Left ventricle myocardium inferior (tissue), 1 donor: ENCODE data around the gene CRISPLD2. TPM values are rescaled to one million over a fixed set of nuclear protein-coding genes. Genes with fewer than 3 reads are reported as not detected.

ENCODE experiments used
- DNase-seq: peaks from one replicate; pipeline ENCODE4 v3.0.0-alpha.2; 2020
- H3K27ac ChIP-seq: fragments of 200-600 bp; replicated peaks from 2 replicates; pipeline ENCODE4 v1.8.0; 2021
- H3K27me3 ChIP-seq: fragments of 200-600 bp; 2 replicates; pipeline ENCODE4 v1.8.0; 2021; ENCODE audit warnings: low read depth
- H3K36me3 ChIP-seq: fragments of 200-600 bp; 2 replicates; pipeline ENCODE4 v1.8.0; 2021
- H3K4me1 ChIP-seq: fragments of 200-600 bp; 2 replicates; pipeline ENCODE4 v1.8.0; 2021
- H3K4me3 ChIP-seq: fragments of 200-600 bp; 2 replicates; pipeline ENCODE4 v1.8.0; 2021; ENCODE audit warnings: mild to moderate bottlenecking, moderate library complexity
- H3K9me3 ChIP-seq: fragments of 200-600 bp; replicated peaks from 2 replicates; pipeline ENCODE4 v1.8.0; 2021
- CTCF ChIP-seq: fragments of 200-600 bp; IDR thresholded peaks from 2 replicates; pipeline ENCODE4 v1.8.0; 2021; ENCODE audit warnings: antibody characterized with exemption, mild to moderate bottlenecking, borderline replicate concordance
- intact Hi-C: fragments of 100-400 bp; cut with micrococcal nuclease; formaldehyde crosslinking; loops from one replicate; pipeline ENCODE4 v1.11.0; 2022
- total RNA-seq: library from RNA; stranded (reverse); fragmentation: NEBNext Ultra II Directional; extraction: Animal tissue kit (Norgen Biotek cat#: 25700); gene quantifications from one replicate; pipeline ENCODE4 v1.2.1, GENCODE V29; 2021
- donor health status: DM: no; HTN: yes; CAD: no; lungs with severe emphysema.

Gene CRISPLD2
- total RNA-seq, 1 donor from 2014 or later, result 12.8 TPM

GRCh38 chr16:84918006-84918909 lies 98.5 kb downstream of the CRISPLD2 start:
- peaks cover 30% of the 10 kb centered on the region for H3K27me3 ChIP-seq
- no peaks in the 10 kb centered on the region for H3K36me3 ChIP-seq

DNA sequence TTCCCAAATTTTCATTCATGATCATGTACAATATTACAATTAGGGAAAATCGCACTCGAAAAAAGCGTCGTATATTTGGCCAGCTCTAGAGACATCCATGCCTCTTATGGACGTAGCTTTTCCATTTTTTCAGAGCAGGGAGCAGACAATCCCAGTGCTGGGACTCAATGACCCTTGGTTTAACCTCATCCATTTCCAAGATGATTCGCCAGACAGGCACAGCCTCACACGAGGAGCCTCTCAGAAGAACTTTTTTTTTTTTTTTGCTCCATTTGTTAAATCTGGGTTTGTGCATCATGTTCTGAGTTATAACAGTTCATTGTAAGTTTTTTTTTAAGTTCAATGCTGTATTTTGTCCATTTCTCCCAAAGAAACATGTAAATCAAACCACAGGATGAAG lies 99.5 kb downstream of the CRISPLD2 start:
- DNase-seq, result no peak
- peaks cover 46% of the 10 kb centered on the region for H3K4me1 ChIP-seq

More at GRCh38 chr16:84918006-84918909, 98.5 kb downstream of the CRISPLD2 start:
- no peaks in the 10 kb centered on the region for H3K9me3 ChIP-seq
- intact Hi-C loops, result no loop called here
- peaks cover 46% of the 10 kb centered on the region for H3K4me1 ChIP-seq
- TF ChIP-seq CTCF, result no peak
- H3K27ac ChIP-seq, result peak overlapping the region; percentile 58
- no peak for DNase-seq
- no peak overlapping the region for H3K4me3 ChIP-seq

GRCh38 chr16:84919708-84920107 lies 99.9 kb downstream of the CRISPLD2 start:
- intact Hi-C loops, result no loop called here

More for the DNA sequence above, 99.5 kb downstream of the CRISPLD2 start:
- Histone ChIP-seq H3K27me3 (peaks cover 27% of the 10 kb centered on the region), H3K36me3 (no peaks in the 10 kb centered on the region), H3K9me3 (no peaks in the 10 kb centered on the region), H3K27ac (peak overlapping the region; percentile 33), H3K4me3 (no peak overlapping the region)
- intact Hi-C loops, result no loop called here
- no peak for TF ChIP-seq CTCF

DNA sequence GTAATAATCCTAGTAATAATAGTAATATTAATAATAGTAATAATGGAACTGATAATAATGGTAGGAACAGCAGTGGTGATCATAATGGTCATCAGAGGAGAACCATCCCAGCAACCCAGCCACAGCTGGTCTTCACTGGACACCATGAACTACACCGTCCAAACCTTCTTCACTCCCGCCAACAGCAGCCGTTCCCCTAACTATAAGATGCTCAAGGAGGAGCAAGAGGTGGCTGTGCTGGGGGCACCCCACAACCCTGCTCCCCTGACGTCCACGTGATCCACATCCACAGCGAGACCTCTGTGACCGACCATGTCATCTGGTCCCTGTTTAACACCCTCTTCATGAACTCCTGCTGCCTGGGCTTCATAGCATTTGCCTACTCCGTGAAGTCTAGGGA lies 100.5 kb downstream of the CRISPLD2 start:
- no peaks in the 10 kb centered on the region for H3K36me3 ChIP-seq
- H3K4me1 ChIP-seq, result peaks cover 51% of the 10 kb centered on the region
- peaks cover 17% of the 10 kb centered on the region for H3K27me3 ChIP-seq
- no peak for DNase-seq
- no peak overlapping the region for H3K4me3 ChIP-seq
- no peaks in the 10 kb centered on the region for H3K9me3 ChIP-seq
- no peak for TF ChIP-seq CTCF
- intact Hi-C loops, result no loop called here
- no peak overlapping the region for H3K27ac ChIP-seq

More at GRCh38 chr16:84919708-84920107, 99.9 kb downstream of the CRISPLD2 start:
- Histone ChIP-seq H3K4me1 (peaks cover 46% of the 10 kb centered on the region), H3K9me3 (no peaks in the 10 kb centered on the region), H3K27me3 (peaks cover 23% of the 10 kb centered on the region), H3K36me3 (no peaks in the 10 kb centered on the region), H3K4me3 (no peak overlapping the region), H3K27ac (peak overlapping the region; percentile 33)
- TF ChIP-seq CTCF, result no peak
- no peak for DNase-seq

DNA sequence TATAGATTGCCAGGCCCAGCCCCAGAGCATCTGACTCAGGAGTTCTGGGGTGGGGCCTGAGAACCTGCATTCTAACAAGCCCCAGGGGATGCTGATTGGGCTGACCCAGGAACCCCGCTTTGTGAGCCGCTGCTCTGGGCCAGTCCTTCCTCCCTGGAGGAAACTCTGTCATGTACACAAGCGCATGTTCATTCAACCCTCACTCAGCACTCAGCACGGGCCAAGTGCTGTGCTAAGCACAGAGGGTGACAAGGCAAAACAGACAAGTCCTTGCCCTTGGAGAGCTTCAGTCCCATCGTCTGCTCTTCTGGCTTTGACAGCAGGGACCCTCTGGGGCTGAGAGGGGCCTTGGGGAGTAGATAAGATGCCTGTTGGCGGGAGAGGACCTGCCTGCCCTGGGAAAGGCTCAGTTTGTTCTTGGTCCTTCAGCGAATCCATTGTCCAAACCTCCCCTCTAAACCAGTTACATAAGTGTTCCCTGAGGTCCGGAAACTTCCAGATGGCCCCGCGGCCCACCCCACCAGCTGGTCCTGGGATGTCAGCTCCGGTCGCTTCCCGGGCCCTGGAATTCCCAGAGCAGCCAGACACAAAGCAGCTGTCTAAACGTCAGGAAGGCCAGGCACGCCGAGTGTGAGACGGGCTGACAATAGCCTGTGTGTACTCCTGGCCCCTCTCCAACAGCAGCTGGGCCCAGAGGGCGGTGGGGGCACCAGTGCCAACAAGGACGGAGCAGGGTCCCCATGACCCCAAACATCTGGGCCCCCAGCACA lies 102.8 kb downstream of the CRISPLD2 start:
- Histone ChIP-seq H3K4me1 (peaks cover 50% of the 10 kb centered on the region), H3K27me3 (peaks cover 13% of the 10 kb centered on the region), H3K9me3 (no peaks in the 10 kb centered on the region), H3K27ac (peak overlapping the region; percentile 93), H3K36me3 (no peaks in the 10 kb centered on the region), H3K4me3 (no peak overlapping the region)
- intact Hi-C loops, result no loop called here
- peak; percentile 90 for DNase-seq
- no peak for TF ChIP-seq CTCF
